ENCODE measurements around the gene SLC12A9.

Gene SLC12A9

DNA sequence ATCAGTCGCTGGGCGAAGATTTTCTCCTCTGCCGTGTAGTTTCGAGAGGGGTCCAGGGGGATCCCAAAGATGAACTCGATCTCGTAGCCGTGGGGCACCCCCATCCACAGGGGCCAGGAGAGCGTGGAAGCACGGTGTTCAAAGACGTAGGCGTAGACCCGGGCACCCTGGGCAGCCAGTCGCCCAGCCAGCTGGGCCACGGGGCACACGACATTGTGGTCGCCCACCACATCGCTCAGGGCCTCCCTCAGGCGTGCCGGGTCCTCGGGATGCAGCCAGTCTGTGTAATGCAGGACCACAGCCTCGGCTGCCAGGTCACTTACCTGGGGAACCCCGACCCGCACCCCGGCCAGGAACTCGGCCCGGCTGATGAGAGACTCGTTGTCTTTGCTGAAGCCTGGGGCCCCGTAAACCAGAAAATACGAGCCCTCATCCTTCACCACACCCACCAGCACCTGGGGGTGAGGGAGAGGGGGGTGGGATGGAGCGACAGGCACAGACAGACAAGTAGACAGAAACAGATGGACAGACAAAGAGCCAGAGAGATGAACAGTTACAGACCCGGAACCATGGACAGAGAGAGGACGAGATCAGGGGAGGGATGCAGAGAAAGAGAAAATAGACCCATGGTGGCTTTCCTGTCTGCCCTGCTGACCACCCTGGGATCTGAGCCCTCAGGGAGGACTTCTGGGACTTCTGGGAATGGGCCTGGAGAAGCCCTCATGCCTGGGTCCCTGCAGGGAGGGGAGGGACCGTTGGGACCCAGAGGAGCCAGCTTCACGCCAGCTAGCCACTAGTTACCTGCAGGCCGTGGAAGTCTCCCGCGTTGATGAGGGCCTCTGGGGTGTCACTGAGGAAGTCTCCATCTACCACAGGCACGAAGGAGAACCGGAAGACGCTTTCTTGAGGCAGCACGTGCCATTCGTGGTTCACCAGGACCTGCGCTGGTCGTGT is 40.1 kb downstream of the SLC12A9 start:
- Histone ChIP-seq H3K36me3 (ENCODE audit: control insufficient read depth in 2 of 2, insufficient read depth in 2 of 2, low read length in 2 of 2) (peaks cover 6 to 10% of the 10 kb centered on the region in 2 donors), H3K9ac (ENCODE audit: low read length in 2 of 2) (no peak overlapping the region), H3K27ac (ENCODE audit: low read length) (no peak overlapping the region), H3K27me3 (ENCODE audit: control insufficient read depth in 1 of 2, insufficient read depth in 2 of 2, low read length in 2 of 2) (peaks cover 12 to 26% of the 10 kb centered on the region in 2 donors), H3K4me3 (ENCODE audit: low read length in 2 of 2) (no peak overlapping the region), H3K9me3 (ENCODE audit: control insufficient read depth in 2 of 2, low read length in 2 of 2) (no peaks in the 10 kb centered on the region), H3K4me1 (ENCODE audit: control insufficient read depth, insufficient read depth, low read length) (peaks cover 56% of the 10 kb centered on the region)

DNA sequence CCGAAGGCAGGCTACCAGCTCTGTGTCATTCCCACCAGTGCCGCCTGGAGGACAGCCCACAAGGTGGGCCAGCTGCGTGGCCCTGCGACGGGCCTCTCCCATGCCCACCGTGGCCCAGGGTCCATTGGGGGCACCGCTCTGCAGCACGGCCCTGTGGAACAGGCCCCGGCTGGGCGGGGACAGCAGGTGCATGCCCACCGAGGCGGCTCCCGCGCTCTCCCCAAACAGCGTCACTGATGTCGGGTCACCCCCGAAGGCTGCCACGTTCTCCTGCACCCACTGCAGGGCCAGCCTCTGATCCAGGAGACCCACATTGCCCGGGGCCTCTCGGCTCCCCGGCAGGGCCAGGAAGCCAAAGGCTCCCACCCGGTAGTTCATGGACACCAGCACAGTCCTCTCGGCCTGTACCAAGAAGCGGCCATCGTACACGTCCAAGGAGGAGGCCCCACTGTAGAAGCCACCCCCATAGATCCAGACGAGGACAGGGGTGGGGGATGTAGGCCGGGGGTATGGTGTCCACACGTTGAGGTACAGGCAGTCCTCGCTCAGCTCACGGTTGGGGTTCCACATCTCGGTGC is 40.9 kb downstream of the SLC12A9 start:
- peaks cover 16 to 33% of the 10 kb centered on the region in 2 donors for H3K27me3 ChIP-seq (ENCODE audit: control insufficient read depth in 1 of 2, insufficient read depth in 2 of 2, low read length in 2 of 2)
- no peaks in the 10 kb centered on the region for H3K9me3 ChIP-seq (ENCODE audit: control insufficient read depth in 2 of 2, low read length in 2 of 2)
- no peak overlapping the region for H3K4me3 ChIP-seq (ENCODE audit: low read length in 2 of 2)
- no peak overlapping the region for H3K9ac ChIP-seq (ENCODE audit: low read length in 2 of 2)
- H3K4me1 ChIP-seq (ENCODE audit: control insufficient read depth, insufficient read depth, low read length) = peaks cover 50% of the 10 kb centered on the region
- H3K36me3 ChIP-seq (ENCODE audit: control insufficient read depth in 2 of 2, insufficient read depth in 2 of 2, low read length in 2 of 2) = peaks cover 0 to 2% of the 10 kb centered on the region in 2 donors
- H3K27ac ChIP-seq (ENCODE audit: low read length) = no peak overlapping the region

DNA sequence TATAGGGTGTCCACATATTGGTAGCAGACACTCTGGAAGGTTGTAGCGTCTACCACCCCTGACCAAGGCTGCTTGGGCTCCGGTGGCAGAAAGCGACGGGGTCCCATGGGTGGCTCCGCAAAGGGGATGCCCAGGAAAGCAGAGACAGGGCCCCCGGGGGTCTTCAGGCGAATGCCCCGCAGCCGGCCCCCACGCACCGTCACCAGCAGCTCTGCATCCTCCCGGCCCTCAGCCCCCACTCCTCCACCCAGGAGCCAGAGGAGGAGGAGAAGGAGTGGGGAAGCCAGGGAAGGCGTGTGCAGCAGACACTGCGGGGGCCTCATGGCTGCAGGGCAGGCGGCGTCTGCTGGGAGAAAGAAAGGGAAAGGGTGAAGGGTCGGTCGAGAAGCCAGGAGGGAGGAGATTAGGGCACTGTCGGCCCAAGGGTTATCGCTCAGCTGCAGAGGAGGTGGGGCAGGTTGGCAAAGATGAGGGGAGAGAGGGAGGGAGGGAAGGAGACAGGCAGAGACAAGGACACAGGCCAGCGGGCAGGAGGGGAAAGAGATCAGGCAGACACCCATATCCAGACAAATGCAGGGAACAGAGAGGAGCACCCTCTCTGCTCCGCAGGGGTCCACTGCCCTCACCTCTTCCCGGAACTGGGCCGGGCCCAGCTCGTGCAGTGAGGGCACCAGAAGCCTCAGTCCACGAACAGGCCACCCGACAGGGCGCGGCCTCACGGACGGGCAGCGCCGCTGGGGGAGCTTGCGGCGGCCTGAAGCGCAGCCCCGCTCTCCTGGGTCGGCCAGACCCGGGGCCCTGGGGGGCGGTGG is 41.6 kb downstream of the SLC12A9 start:
- Histone ChIP-seq H3K27ac (ENCODE audit: low read length) (no peak overlapping the region), H3K36me3 (ENCODE audit: control insufficient read depth in 2 of 2, insufficient read depth in 2 of 2, low read length in 2 of 2) (no peaks in the 10 kb centered on the region), H3K4me1 (ENCODE audit: control insufficient read depth, insufficient read depth, low read length) (peaks cover 42% of the 10 kb centered on the region), H3K4me3 (ENCODE audit: low read length in 2 of 2) (no peak overlapping the region), H3K27me3 (ENCODE audit: control insufficient read depth in 1 of 2, insufficient read depth in 2 of 2, low read length in 2 of 2) (peaks cover 16 to 35% of the 10 kb centered on the region in 2 donors), H3K9ac (ENCODE audit: low read length in 2 of 2) (no peak overlapping the region), H3K9me3 (ENCODE audit: control insufficient read depth in 2 of 2, low read length in 2 of 2) (no peaks in the 10 kb centered on the region)

- peaks cover 35% of the 10 kb centered on the region for H3K4me1 ChIP-seq (ENCODE audit: control insufficient read depth, insufficient read depth, low read length)
- H3K27ac ChIP-seq (ENCODE audit: low read length) = no peak overlapping the region
- H3K9me3 ChIP-seq (ENCODE audit: control insufficient read depth in 2 of 2, low read length in 2 of 2) = no peaks in the 10 kb centered on the region
- no peak overlapping the region for H3K9ac ChIP-seq (ENCODE audit: low read length in 2 of 2)
- peaks cover 18 to 37% of the 10 kb centered on the region in 2 donors for H3K27me3 ChIP-seq (ENCODE audit: control insufficient read depth in 1 of 2, insufficient read depth in 2 of 2, low read length in 2 of 2)
- no peaks in the 10 kb centered on the region for H3K36me3 ChIP-seq (ENCODE audit: control insufficient read depth in 2 of 2, insufficient read depth in 2 of 2, low read length in 2 of 2)
- peak overlapping the region in 1 of 2 donors; percentile 60 for H3K4me3 ChIP-seq (ENCODE audit: low read length in 2 of 2)
Measured at GRCh38 chr7:100894860-100895700, 42.6 kb downstream of the SLC12A9 start.

DNA sequence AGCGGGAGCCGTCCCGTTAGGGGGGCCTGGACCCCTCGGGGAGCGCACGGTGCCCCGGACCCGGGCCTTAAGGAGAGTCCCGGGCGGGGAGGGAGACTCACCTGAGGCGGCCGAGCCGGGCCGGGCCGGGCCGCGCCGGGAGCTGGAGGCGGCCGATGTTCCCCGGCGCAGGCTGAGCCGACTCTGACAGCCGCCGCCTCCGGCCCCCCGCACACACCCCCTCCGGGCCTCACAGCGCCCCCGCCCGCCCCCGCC is 43.1 kb downstream of the SLC12A9 start, which contains the start of gene ACHE:
Gene ACHE (minus strand): TSS at position 188 of the 255 bp plus-strand sequence. CDS start 1,656 bp downstream, outside the sequence.
- no peak within 1 kb of the TSS for H3K9ac ChIP-seq (ENCODE audit: low read length in 2 of 2)

DNA sequence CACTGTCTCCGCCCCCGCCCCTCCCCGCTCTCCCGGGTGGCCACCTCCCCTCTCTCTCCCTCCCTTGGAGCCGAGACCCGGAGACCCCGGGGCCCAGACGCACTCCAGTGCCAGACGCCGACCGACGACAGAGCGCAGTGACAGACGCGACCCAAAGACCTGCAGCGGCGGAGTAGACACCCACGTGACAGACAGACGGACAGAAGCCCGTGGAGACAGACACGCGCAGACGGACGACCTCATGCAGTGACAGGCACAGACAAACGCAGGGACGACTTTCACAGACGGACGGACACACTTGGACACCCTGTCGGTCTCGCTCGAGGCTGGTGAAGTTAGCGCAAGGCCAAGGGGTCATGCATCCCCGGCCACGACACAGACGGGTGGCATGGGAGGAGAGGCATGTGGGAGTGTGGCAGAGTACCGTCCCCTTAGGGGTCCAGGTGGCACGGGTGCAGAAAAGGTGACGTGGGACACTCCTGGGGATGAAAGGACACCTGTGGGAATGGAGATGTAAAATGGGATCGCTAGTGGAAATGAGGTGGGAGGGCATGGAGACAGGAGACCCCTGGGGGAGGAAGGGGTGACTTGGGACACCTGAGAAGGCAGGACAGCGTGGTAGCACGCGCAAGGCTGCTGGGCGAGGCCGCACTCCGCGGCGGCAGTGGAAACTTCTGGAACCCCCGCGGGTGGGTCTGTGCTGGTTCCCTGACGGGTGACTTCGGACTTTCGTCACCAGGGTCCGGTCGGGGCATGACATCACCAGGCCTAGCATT is 43.6 kb downstream of the SLC12A9 start:
- no peaks in the 10 kb centered on the region for H3K9me3 ChIP-seq (ENCODE audit: control insufficient read depth in 2 of 2, low read length in 2 of 2)
- H3K36me3 ChIP-seq (ENCODE audit: control insufficient read depth in 2 of 2, insufficient read depth in 2 of 2, low read length in 2 of 2) = no peaks in the 10 kb centered on the region
- H3K4me3 ChIP-seq (ENCODE audit: low read length in 2 of 2) = peak overlapping the region in 1 of 2 donors; percentile 55
- no peak overlapping the region for H3K9ac ChIP-seq (ENCODE audit: low read length in 2 of 2)
- H3K4me1 ChIP-seq (ENCODE audit: control insufficient read depth, insufficient read depth, low read length) = peaks cover 25% of the 10 kb centered on the region
- peaks cover 20 to 39% of the 10 kb centered on the region in 2 donors for H3K27me3 ChIP-seq (ENCODE audit: control insufficient read depth in 1 of 2, insufficient read depth in 2 of 2, low read length in 2 of 2)
- H3K27ac ChIP-seq (ENCODE audit: low read length) = no peak overlapping the region

More for the DNA sequence above, 43.1 kb downstream of the SLC12A9 start, which contains the start of gene ACHE:
- H3K36me3 ChIP-seq (ENCODE audit: control insufficient read depth in 2 of 2, insufficient read depth in 2 of 2, low read length in 2 of 2) = no peaks in the 10 kb centered on the region
- H3K27ac ChIP-seq (ENCODE audit: low read length) = no peak within 1 kb of the TSS
- peaks cover 18 to 39% of the 10 kb centered on the region in 2 donors for H3K27me3 ChIP-seq (ENCODE audit: control insufficient read depth in 1 of 2, insufficient read depth in 2 of 2, low read length in 2 of 2)
- peaks cover 30% of the 10 kb centered on the region for H3K4me1 ChIP-seq (ENCODE audit: control insufficient read depth, insufficient read depth, low read length)
- peak within 1 kb of the TSS in 1 of 2 donors; percentile 60 for H3K4me3 ChIP-seq (ENCODE audit: low read length in 2 of 2)
- no peaks in the 10 kb centered on the region for H3K9me3 ChIP-seq (ENCODE audit: control insufficient read depth in 2 of 2, low read length in 2 of 2)

DNA sequence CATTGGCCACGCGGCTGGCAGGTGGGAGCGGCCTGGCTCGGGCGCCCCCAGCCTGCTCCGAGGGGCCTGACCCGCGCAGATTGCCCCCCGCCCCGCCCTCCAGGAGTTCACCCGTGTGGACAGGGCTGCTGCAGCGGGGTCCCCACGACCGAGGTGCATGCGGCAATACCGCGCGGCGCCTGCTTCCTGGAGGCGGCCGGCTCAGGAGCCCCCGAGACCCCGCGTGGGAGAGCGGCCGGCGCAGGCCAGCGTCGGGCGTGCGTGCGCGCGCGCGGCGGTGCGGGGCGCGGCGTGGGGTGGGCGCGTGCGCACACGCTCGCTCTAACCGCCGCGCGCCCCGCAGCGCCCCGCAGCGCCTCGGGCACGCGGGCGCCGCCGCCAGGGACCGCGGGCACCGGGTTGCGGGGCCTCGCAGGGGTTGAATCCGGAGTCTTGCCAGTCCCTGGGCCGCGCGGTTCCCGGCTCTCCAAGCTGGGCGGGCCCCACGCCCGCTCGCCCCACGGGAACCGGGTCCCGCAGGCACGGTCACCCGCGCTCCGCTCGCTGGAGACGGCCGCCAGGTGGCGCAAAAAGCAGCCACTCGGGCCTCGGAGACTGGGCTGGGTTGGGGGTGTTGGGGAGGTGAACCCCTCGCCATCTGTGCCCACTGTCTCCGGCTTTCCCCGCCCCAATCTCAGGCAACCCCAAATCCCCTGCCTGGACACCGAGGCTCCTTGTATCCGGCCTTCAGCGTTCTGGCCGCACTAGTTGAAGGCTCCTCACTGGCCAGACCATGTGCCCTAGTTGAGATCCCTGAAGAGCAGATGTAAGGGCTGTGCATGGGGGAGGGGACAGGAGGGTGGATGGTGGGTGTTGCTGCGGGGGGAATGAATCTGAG is 44.5 kb downstream of the SLC12A9 start:
- Histone ChIP-seq H3K36me3 (ENCODE audit: control insufficient read depth in 2 of 2, insufficient read depth in 2 of 2, low read length in 2 of 2) (no peaks in the 10 kb centered on the region), H3K9me3 (ENCODE audit: control insufficient read depth in 2 of 2, low read length in 2 of 2) (no peaks in the 10 kb centered on the region), H3K27me3 (ENCODE audit: control insufficient read depth in 1 of 2, insufficient read depth in 2 of 2, low read length in 2 of 2) (peaks cover 20 to 41% of the 10 kb centered on the region in 2 donors), H3K4me3 (ENCODE audit: low read length in 2 of 2) (peak overlapping the region in 1 of 2 donors; percentile 55), H3K4me1 (ENCODE audit: control insufficient read depth, insufficient read depth, low read length) (peaks cover 25% of the 10 kb centered on the region), H3K9ac (ENCODE audit: low read length in 2 of 2) (no peak overlapping the region), H3K27ac (ENCODE audit: low read length) (no peak overlapping the region)

DNA sequence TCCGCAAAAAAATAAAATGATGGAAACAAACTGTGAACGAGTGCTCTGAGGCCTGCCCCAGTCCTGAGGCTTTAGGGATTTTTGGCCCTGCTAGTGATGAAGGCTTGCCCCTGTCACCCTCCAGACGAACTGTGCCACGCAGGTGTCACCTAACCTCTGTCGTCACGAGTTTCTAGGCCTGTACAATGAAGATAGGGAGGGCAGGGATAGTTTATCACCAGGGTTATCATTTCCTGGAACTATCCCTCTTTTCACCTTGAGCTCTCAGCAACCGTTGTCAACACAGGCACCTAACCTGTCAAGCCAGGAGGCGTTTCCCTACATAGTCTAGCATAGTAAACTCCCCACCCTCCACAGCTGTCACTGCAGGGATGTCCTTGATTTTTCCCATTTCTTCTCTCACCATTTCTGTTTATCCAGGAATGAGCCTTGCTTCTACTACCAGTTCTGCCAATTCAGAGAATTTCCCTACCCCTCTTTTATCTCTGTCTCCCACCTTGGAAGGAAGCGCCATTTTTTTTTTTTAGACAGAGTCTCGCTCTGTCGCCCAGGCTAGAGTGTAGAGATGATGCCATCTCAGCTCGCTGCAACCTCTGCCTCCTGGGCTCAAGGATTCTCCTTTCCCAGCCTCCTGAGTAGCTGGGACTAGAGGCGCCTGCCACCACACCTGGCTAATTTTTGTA is 45.4 kb downstream of the SLC12A9 start:
- no peak overlapping the region for H3K27ac ChIP-seq (ENCODE audit: low read length)
- H3K4me1 ChIP-seq (ENCODE audit: control insufficient read depth, insufficient read depth, low read length) = peaks cover 25% of the 10 kb centered on the region
- H3K36me3 ChIP-seq (ENCODE audit: control insufficient read depth in 2 of 2, insufficient read depth in 2 of 2, low read length in 2 of 2) = no peaks in the 10 kb centered on the region
- peaks cover 21 to 44% of the 10 kb centered on the region in 2 donors for H3K27me3 ChIP-seq (ENCODE audit: control insufficient read depth in 1 of 2, insufficient read depth in 2 of 2, low read length in 2 of 2)
- no peak overlapping the region for H3K4me3 ChIP-seq (ENCODE audit: low read length in 2 of 2)
- no peaks in the 10 kb centered on the region for H3K9me3 ChIP-seq (ENCODE audit: control insufficient read depth in 2 of 2, low read length in 2 of 2)
- H3K9ac ChIP-seq (ENCODE audit: low read length in 2 of 2) = no peak overlapping the region

All from stomach smooth muscle (tissue), 2 donors.